Pancreas (tissue), 10 donors: ENCODE measurements around the gene GAA. TPM values are rescaled to one million over a fixed set of nuclear protein-coding genes. Genes with fewer than 3 reads are reported as not detected.
"Not testable (repeated sequence)": the region's sequence is repeated elsewhere in the genome, so short reads cannot be mapped to it uniquely, and the experiment has no call there.

Experiments used
- ATAC-seq, 4 donors: fragments of 200-7000 bp; cut with Tn5 transposase; one replicate each; pipeline versions ENCODE4 v1.8.0 to v1.9.1; 2020; ENCODE audit warnings: mild to moderate bottlenecking in 4 of 4, moderate library complexity in 4 of 4
- DNase-seq, 6 donors: peaks; one replicate each; pipeline ENCODE4 v3.0.0-alpha.2; 2020
- FAIRE-seq: peaks from 2 replicates; lab custom pipeline; 2012; peaks lifted over from hg19 to GRCh38; lab: Jason Lieb, UNC
- H3K27ac ChIP-seq, 4 donors: fragments of 200-600 bp; sonication (generic); 1 replicate in 3 of 4; 2 replicates in 1 of 4; pipeline versions ENCODE4 v1.5.0 to v1.8.0; 2020
- H3K27me3 ChIP-seq, 4 donors: fragments of 200-600 bp; one replicate each; pipeline ENCODE4 v1.8.0; 2021
- H3K36me3 ChIP-seq, 3 donors: fragments of 200-600 bp; sonication (generic) in 1 of 3; one replicate each; pipeline versions ENCODE4 v1.5.0 to v1.8.0; 2020 to 2021
- H3K4me1 ChIP-seq, 3 donors: fragments of 200-600 bp; one replicate each; pipeline ENCODE4 v1.8.0; 2021
- H3K4me3 ChIP-seq, 4 donors: fragments of 200-600 bp; sonication (generic) in 2 of 4; one replicate each; pipeline versions ENCODE4 v1.5.0 to v1.8.0; 2020 to 2021
- H3K9me3 ChIP-seq, 4 donors: fragments of 200-600 bp; one replicate each; pipeline ENCODE4 v1.8.0; 2021
- CTCF ChIP-seq, 4 donors: fragments of 200-600 bp; sonication (generic) in 3 of 4; IDR thresholded peaks; one replicate each; pipeline versions ENCODE4 v1.5.0 to v1.8.0; 2021; ENCODE audit warnings: antibody characterized with exemption in 4 of 4
- WGBS, 2 donors: extraction: QIAGEN DNeasy Blood & Tissue Kit; methylation state at CpG; one replicate each; pipeline ENCODE4 v1.1.7; 2013; 5-methylcytosine and 5-hydroxymethylcytosine counted together
- intact Hi-C, 3 donors: fragments of 100-400 bp; cut with DNase I; formaldehyde crosslinking; loops; one replicate each; pipeline versions ENCODE4 v1.11.1 to v1.14.2; 2022
- polyA plus RNA-seq, 2 donors: library from polyadenylated mRNA; stranded (reverse); fragments of 200-250 nt; gene quantifications; one replicate each; pipeline ENCODE4 v1.2.3, GENCODE V29; 2013
- total RNA-seq, 6 donors: library from RNA; stranded (reverse); fragmentation: NEBNext Ultra II Directional in 4 of 6; extraction: Animal tissue kit (Norgen Biotek cat#: 25700) in 4 of 6; gene quantifications; one replicate each; pipeline versions ENCODE4 v1.2.1 to v1.2.4, GENCODE V29; 2021 to 2023
- donor health status: healthy with polysubstance abuse.
- donor health status: DM: no; HTN: no; CAD: no; lungs with moderate emphysema.
- donor health status: DM: no; HTN: no; CAD: no.
- donor health status: control.
- donor health status: control.
- donor health status: Bipolar disorder and iron deficiency.
- donor health status: DM: yes; HTN: yes; CAD: no.
- donor health status: DM: no; HTN: no; CAD: no.
- donor health status: DM: no; HTN: no; CAD: no.
- donor health status: DM: yes; HTN: yes; CAD: no.

GAA gene
- total and polyA plus RNA-seq, 8 donors, result 20.2 to 56.3 (median 33.4) TPM

GRCh38 chr17:80154166-80154565, 52.8 kb downstream of the GAA start:
- WGBS, 2 donors, result 79 to 88% methylated on average over 5 of the region's 5 CpGs
- Histone ChIP-seq H3K27ac (no peak overlapping the region), H3K27me3 (no peaks in the 10 kb centered on the region), H3K9me3 (no peaks in the 10 kb centered on the region), H3K36me3 (no peaks in the 10 kb centered on the region), H3K4me1 (no peaks in the 10 kb centered on the region), H3K4me3 (no peak overlapping the region)
- no peak for DNase-seq
- FAIRE-seq, result no peak
- intact Hi-C loops, result no loop called here
- ATAC-seq, result no peak
- no peak for TF ChIP-seq CTCF (IDR thresholded peaks at IDR 0.05)

DNA sequence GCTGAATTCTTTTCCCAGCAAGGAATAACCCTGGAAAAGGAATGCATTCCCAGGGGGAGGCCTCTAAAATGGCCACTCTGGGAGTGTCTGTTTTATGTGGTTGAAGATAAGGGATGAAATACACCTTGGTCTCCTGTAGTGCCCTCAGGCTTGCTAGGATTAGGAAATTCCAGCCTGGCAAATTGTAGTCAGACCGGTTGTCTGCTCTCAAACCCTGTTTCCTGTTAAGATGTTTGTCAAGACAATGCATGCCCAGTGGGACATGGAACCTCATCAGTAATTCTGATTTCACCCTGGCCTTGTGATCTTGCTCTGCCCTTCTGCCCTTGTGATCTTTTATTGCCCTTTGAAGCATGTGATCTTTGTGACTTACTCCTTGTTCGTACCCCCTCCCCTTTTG, 54.2 kb downstream of the GAA start:
- H3K4me1 ChIP-seq, intact Hi-C loops, H3K9me3 ChIP-seq, H3K27me3 ChIP-seq, FAIRE-seq, ATAC-seq, H3K4me3 ChIP-seq, DNase-seq, H3K36me3 ChIP-seq, H3K27ac ChIP-seq: not testable (repeated sequence)
- 50 to 55% methylated on average over 2 of the region's 2 CpGs for WGBS, 2 donors

DNA sequence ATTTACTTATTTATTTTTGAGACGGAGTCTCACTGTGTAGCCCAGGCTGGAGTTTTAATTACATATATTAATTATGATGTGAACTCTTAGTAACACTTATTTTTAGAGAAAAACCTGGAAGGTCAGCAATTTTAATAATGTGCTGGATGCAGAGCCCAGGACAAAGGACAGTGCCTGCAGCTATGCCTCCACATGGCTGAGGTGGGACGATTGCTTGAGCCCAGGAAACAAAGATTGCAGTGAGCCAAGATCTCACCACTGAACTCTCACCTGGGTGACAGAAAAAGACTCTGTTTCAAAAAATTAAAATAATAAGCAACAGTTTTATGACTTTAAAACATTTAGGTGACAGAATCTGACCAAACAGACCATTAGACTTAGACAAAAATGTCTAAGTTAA, 57.5 kb downstream of the GAA start:
- no peak for FAIRE-seq
- ATAC-seq, result no peak
- 60 to 64% methylated on average over 2 of the region's 2 CpGs for WGBS, 2 donors

DNA sequence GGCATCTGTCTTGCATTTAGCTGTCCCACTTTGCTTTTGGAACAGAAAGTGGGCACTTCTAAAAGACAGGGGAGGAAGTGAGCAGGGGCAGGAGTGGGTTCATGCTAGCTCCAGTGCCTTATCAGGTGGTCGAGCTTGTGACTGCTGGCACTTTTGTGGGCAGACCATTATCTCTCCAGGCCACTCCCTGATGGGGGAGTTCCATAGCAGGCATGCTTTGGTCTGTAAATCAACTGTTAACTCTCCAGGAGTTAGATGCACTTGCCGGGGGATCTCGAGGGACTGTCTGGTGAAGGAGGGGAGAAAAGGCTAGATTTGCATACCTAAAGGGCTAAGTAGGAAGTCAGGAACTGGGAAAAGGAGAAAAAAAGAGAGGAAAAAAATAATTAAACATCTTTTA, 59.2 kb downstream of the GAA start:
- 21 to 48% methylated on average over 3 of the region's 3 CpGs for WGBS, 2 donors
- DNase-seq (no peak), FAIRE-seq (no peak), ATAC-seq (no peak)
- Histone ChIP-seq H3K27ac (no peak overlapping the region), H3K9me3 (no peaks in the 10 kb centered on the region), H3K36me3 (no peaks in the 10 kb centered on the region), H3K27me3 (no peaks in the 10 kb centered on the region), H3K4me1 (no peaks in the 10 kb centered on the region), H3K4me3 (no peak overlapping the region)
- intact Hi-C loops, result no loop called here
- TF ChIP-seq CTCF (IDR thresholded peaks at IDR 0.05), result no peak

More for the DNA sequence above, 57.5 kb downstream of the GAA start:
- Histone ChIP-seq H3K9me3 (no peaks in the 10 kb centered on the region), H3K36me3 (no peaks in the 10 kb centered on the region), H3K27ac (no peak overlapping the region), H3K27me3 (no peaks in the 10 kb centered on the region), H3K4me3 (no peak overlapping the region), H3K4me1 (no peaks in the 10 kb centered on the region)
- DNase-seq, result no peak
- TF ChIP-seq CTCF (IDR thresholded peaks at IDR 0.05), result no peak
- intact Hi-C loops, result no loop called here

DNA sequence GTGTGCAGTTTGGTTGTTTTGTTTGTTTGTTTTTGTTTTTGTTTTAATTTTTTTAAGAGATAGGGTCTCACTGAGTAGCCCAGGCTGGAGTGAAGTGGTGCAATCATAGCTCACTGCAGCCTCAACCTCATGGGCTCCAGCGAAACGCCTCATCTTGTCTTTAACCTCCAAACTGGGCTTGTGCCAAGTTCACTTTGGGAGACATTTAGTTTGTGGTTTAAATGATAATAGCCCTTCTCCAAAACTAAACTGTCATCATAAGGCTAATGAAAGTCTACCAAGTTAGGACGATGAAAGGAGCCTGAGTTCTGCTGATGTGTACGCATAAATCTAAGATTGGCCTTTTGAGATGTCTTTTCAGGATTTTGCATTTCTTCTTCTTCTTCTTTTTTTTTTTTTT, 62.0 kb downstream of the GAA start:
- Histone ChIP-seq H3K4me3 (no peak overlapping the region), H3K36me3 (no peaks in the 10 kb centered on the region), H3K27me3 (no peaks in the 10 kb centered on the region), H3K4me1 (no peaks in the 10 kb centered on the region), H3K27ac (no peak overlapping the region), H3K9me3 (no peaks in the 10 kb centered on the region)
- 86 to 90% methylated on average over 4 of the region's 4 CpGs for WGBS, 2 donors
- no peak for FAIRE-seq
- no peak for TF ChIP-seq CTCF (IDR thresholded peaks at IDR 0.05)
- ATAC-seq, result no peak
- DNase-seq, result no peak
- intact Hi-C loops, result no loop called here
